Nephron (organoid): ENCODE results near the gene LETMD1.

ENCODE experiments used
- H3K27ac Mint-ChIP-seq, 3 experiments: 2 replicates each; pipeline ENCODE4 v1.8.0; 2020; ENCODE audit warnings: mixed read lengths in 3 of 3, mild to moderate bottlenecking in 2 of 3, moderate library complexity in 1 of 3
- H3K27me3 Mint-ChIP-seq: 2 replicates; pipeline ENCODE4 v1.8.0; 2021; ENCODE audit warnings: low read depth, mild to moderate bottlenecking, moderate library complexity, mixed read lengths
- H3K36me3 Mint-ChIP-seq: 2 replicates; pipeline ENCODE4 v1.8.0; 2020; ENCODE audit warnings: low read depth, mixed read lengths
- H3K4me1 Mint-ChIP-seq: 2 replicates; pipeline ENCODE4 v1.8.0; 2020; ENCODE audit warnings: mixed read lengths
- H3K4me3 Mint-ChIP-seq, 3 experiments: 2 replicates each; pipeline ENCODE4 v1.8.0; 2020; ENCODE audit warnings: mild to moderate bottlenecking in 3 of 3, mixed read lengths in 3 of 3, moderate library complexity in 2 of 3
- H3K9me3 Mint-ChIP-seq: 2 replicates; pipeline ENCODE4 v1.8.0; 2020; ENCODE audit warnings: mixed read lengths
- CTCF ChIP-seq, 3 experiments: fragments of 200-600 bp; sonication (generic); IDR thresholded peaks; one replicate each; pipeline ENCODE4 v1.5.0; 2021; ENCODE audit warnings: antibody characterized with exemption in 3 of 3; ENCODE audit not compliant: unreplicated experiment in 3 of 3

LETMD1 gene

GRCh38 chr12:51087818-51088217 lies 39.7 kb downstream of the LETMD1 start:
- Mint-ChIP-seq H3K4me1 (no peaks in the 10 kb centered on the region), H3K4me3 (no peak overlapping the region), H3K36me3 (peaks cover 20% of the 10 kb centered on the region), H3K27ac (no peak overlapping the region), H3K27me3 (no peaks in the 10 kb centered on the region), H3K9me3 (no peaks in the 10 kb centered on the region)
- no peak for TF ChIP-seq CTCF (IDR thresholded peaks at IDR 0.05; ENCODE audit: unreplicated experiment in 3 of 3)

- no peaks in the 10 kb centered on the region for H3K27me3 Mint-ChIP-seq
- no peaks in the 10 kb centered on the region for H3K9me3 Mint-ChIP-seq
- H3K4me1 Mint-ChIP-seq: no peaks in the 10 kb centered on the region
- no peak for TF ChIP-seq CTCF (IDR thresholded peaks at IDR 0.05; ENCODE audit: unreplicated experiment in 3 of 3)
- peaks cover 44% of the 10 kb centered on the region for H3K36me3 Mint-ChIP-seq
- no peak overlapping the region for H3K27ac Mint-ChIP-seq
- H3K4me3 Mint-ChIP-seq: no peak overlapping the region
Observed at GRCh38 chr12:51090705-51091229, 42.6 kb downstream of the LETMD1 start.

- Mint-ChIP-seq H3K27me3 (no peaks in the 10 kb centered on the region), H3K27ac (no peak overlapping the region), H3K9me3 (no peaks in the 10 kb centered on the region), H3K36me3 (peaks cover 79% of the 10 kb centered on the region), H3K4me1 (no peaks in the 10 kb centered on the region), H3K4me3 (no peak overlapping the region)
- TF ChIP-seq CTCF (IDR thresholded peaks at IDR 0.05; ENCODE audit: unreplicated experiment in 3 of 3): no peak
Observed at GRCh38 chr12:51098611-51099010, 50.5 kb downstream of the LETMD1 start.

- H3K27me3 Mint-ChIP-seq: no peaks in the 10 kb centered on the region
- no peaks in the 10 kb centered on the region for H3K4me1 Mint-ChIP-seq
- TF ChIP-seq CTCF (IDR thresholded peaks at IDR 0.05; ENCODE audit: unreplicated experiment in 3 of 3): no peak
- no peak overlapping the region for H3K4me3 Mint-ChIP-seq
- H3K9me3 Mint-ChIP-seq: no peaks in the 10 kb centered on the region
- no peak overlapping the region for H3K27ac Mint-ChIP-seq
- peaks cover 79% of the 10 kb centered on the region for H3K36me3 Mint-ChIP-seq
Observed at GRCh38 chr12:51103977-51104376, 55.9 kb downstream of the LETMD1 start.

GRCh38 chr12:51108136-51108535 lies 60.0 kb downstream of the LETMD1 start:
- no peak overlapping the region for H3K27ac Mint-ChIP-seq
- TF ChIP-seq CTCF (IDR thresholded peaks at IDR 0.05; ENCODE audit: unreplicated experiment in 3 of 3): no peak
- H3K36me3 Mint-ChIP-seq: peaks cover 70% of the 10 kb centered on the region
- H3K4me1 Mint-ChIP-seq: no peaks in the 10 kb centered on the region
- no peaks in the 10 kb centered on the region for H3K9me3 Mint-ChIP-seq
- no peak overlapping the region for H3K4me3 Mint-ChIP-seq
- no peaks in the 10 kb centered on the region for H3K27me3 Mint-ChIP-seq
